22Rv1 (cell line): ENCODE results near the gene LRIG1.

Experiments used
- H3K27ac ChIP-seq: fragments of 450-650 bp; 2 replicates; pipeline ENCODE4 v1.5.1; 2017
- CTCF ChIP-seq: fragments of 450-650 bp; IDR thresholded peaks from 2 replicates; pipeline ENCODE4 v1.5.1; 2017; ENCODE audit warnings: mild to moderate bottlenecking
- ZFX ChIP-seq: fragments of 450-650 bp; IDR thresholded peaks from 2 replicates; pipeline ENCODE4 v1.6.1; 2017; ENCODE audit warnings: antibody characterized with exemption, borderline replicate concordance

Gene LRIG1

GRCh38 chr3:66500576-66501482 lies at the start of gene LRIG1:
TSS of gene LRIG1 (minus strand) at chr3:66501022. CDS start at chr3:66500407, 615 bp downstream.
- TF ChIP-seq ZFX (no peak), CTCF (peak; percentile 28; the same call in 1 of the 2 replicates)

GRCh38 chr3:66544619-66545429 lies 44.0 kb upstream of the LRIG1 start:
- H3K27ac ChIP-seq: no peak overlapping the region
- no peak for TF ChIP-seq ZFX
- TF ChIP-seq CTCF: no peak

More at GRCh38 chr3:66500576-66501482, at the start of gene LRIG1:
- peak within 1 kb of the TSS; percentile 53 for H3K27ac ChIP-seq

- H3K27ac ChIP-seq: no peak overlapping the region
- TF ChIP-seq ZFX (no peak), CTCF (no peak)
These were observed 41.3 kb upstream of the LRIG1 start for GRCh38 chr3:66542153-66542552.

- no peak overlapping the region for H3K27ac ChIP-seq
- TF ChIP-seq CTCF (no peak), ZFX (no peak)
These were observed 38.7 kb upstream of the LRIG1 start for GRCh38 chr3:66539466-66539989.

- no peak overlapping the region for H3K27ac ChIP-seq
- no peak for TF ChIP-seq ZFX
- TF ChIP-seq CTCF: no peak
These were observed 37.6 kb upstream of the LRIG1 start for GRCh38 chr3:66538390-66538789.

GRCh38 chr3:66537735-66538134 lies 36.9 kb upstream of the LRIG1 start:
- H3K27ac ChIP-seq: no peak overlapping the region

More at GRCh38 chr3:66537735-66538134, 36.9 kb upstream of the LRIG1 start:
- TF ChIP-seq ZFX (no peak), CTCF (no peak)
